GM12878 (cell line): ENCODE measurements around the gene NUP155. TPM values are rescaled to one million over a fixed set of nuclear protein-coding genes. Genes with fewer than 3 reads are reported as not detected.

Experiments
- ATAC-seq: fragments of 200-7000 bp; cut with Tn5 transposase; 3 replicates; pipeline ENCODE4 v1.9.1; 2020; ENCODE audit warnings: mild to moderate bottlenecking, moderate library complexity
- BruUV-seq: library from RNA; stranded (reverse); fragments of 400-500 nt; replicated peaks from 2 replicates; lab custom pipeline; 2021; lab: Mats Ljungman, UMichigan
- CTCF ChIA-PET: fragments of 300-600 bp; sonication (Branson Sonifier 250); formaldehyde crosslinking; extraction: SDS; loops from one replicate; lab custom pipeline; 2021; ENCODE audit warnings: inconsistent platforms; lab: Yijun Ruan, JAX
- POLR2A ChIA-PET: fragments of 350-600 bp; formaldehyde crosslinking; extraction: SDS; loops from one replicate; lab custom pipeline; 2021; ENCODE audit warnings: inconsistent platforms; lab: Charles Lee
- RAD21 ChIA-PET: fragments of 300-600 bp; sonication (Branson Sonifier 250); formaldehyde crosslinking; loops from one replicate; lab custom pipeline; 2023; ENCODE audit warnings: antibody characterized with exemption; ENCODE audit not compliant: unreplicated experiment; lab: Charles Lee
- SMC1A ChIA-PET: fragments of 300-600 bp; sonication (Branson Sonifier 250); formaldehyde crosslinking; loops from one replicate; lab custom pipeline; 2023; ENCODE audit not compliant: unreplicated experiment, uncharacterized antibody; lab: Charles Lee
- DNase-seq: peaks from one replicate; pipeline ENCODE4 v3.0.0-alpha.2; 2011; ENCODE audit warnings: low read depth, low spot score
- FAIRE-seq: peaks from 3 replicates; lab custom pipeline; 2011; peaks lifted over from hg19 to GRCh38; lab: Jason Lieb, UNC
- H2AFZ ChIP-seq: 2 replicates; pipeline ENCODE4 v1.6.0; 2011; ENCODE audit warnings: low read depth, low read length, control low read depth; ENCODE audit not compliant: control insufficient read depth
- H3K27ac ChIP-seq: 2 replicates; pipeline ENCODE4 v1.5.1; 2011; ENCODE audit warnings: control low read depth; ENCODE audit not compliant: control insufficient read depth, insufficient read depth
- H3K27me3 ChIP-seq, 2 experiments: replicated peaks in 1 of 2; 2 replicates each; pipeline versions ENCODE4 v1.6.0 to v1.6.1; 2011; ENCODE audit warnings: low read length in 1 of 2; ENCODE audit not compliant: control insufficient read depth in 2 of 2, insufficient read depth in 2 of 2
- H3K36me3 ChIP-seq, 2 experiments: 2 replicates each; pipeline ENCODE4 v1.5.1; 2011; ENCODE audit warnings: low read length in 1 of 2; ENCODE audit not compliant: control insufficient read depth in 2 of 2, insufficient read depth in 2 of 2
- H3K4me1 ChIP-seq: 2 replicates; pipeline ENCODE4 v1.6.1; 2011; ENCODE audit warnings: mild to moderate bottlenecking, low read length, moderate library complexity, mixed read lengths; ENCODE audit not compliant: control insufficient read depth, insufficient read depth
- H3K4me2 ChIP-seq: 2 replicates; pipeline ENCODE4 v1.6.0; 2011; ENCODE audit warnings: control low read depth; ENCODE audit not compliant: control insufficient read depth, insufficient read depth
- H3K4me3 ChIP-seq: fragments of 200-600 bp; sonication (generic); 2 replicates; pipeline ENCODE4 v1.5.1; 2016
- H3K79me2 ChIP-seq: 2 replicates; pipeline ENCODE4 v1.6.0; 2011; ENCODE audit warnings: low read length; ENCODE audit not compliant: control insufficient read depth, insufficient read depth
- H3K9ac ChIP-seq: 2 replicates; pipeline ENCODE4 v1.8.0; 2011; ENCODE audit warnings: low read length, control low read depth, mixed read lengths; ENCODE audit not compliant: control insufficient read depth, insufficient read depth
- H3K9me3 ChIP-seq: replicated peaks from 3 replicates; pipeline ENCODE4 v1.5.1; 2011; ENCODE audit warnings: mild to moderate bottlenecking, low read length; ENCODE audit not compliant: control insufficient read depth, insufficient read depth
- H4K20me1 ChIP-seq: 2 replicates; pipeline ENCODE4 v1.6.0; 2011; ENCODE audit not compliant: control insufficient read depth, insufficient read depth
- EED ChIP-seq: sonication (generic); IDR thresholded peaks from 2 replicates; pipeline ENCODE4 v1.6.1; 2016; ENCODE audit warnings: antibody characterized with exemption, low read depth
- IRF4 ChIP-seq: IDR thresholded peaks from 2 replicates; pipeline ENCODE4 v1.6.1; 2011; ENCODE audit warnings: low read depth, low read length
- MYB ChIP-seq: fragments of 150-350 bp; IDR thresholded peaks from 2 replicates; pipeline ENCODE4 v1.6.1; 2014; ENCODE audit warnings: mild to moderate bottlenecking, low read depth, low read length, borderline replicate concordance
- NBN ChIP-seq: fragments of 450-650 bp; IDR thresholded peaks from 2 replicates; pipeline ENCODE4 v1.6.1; 2016
- NFIC ChIP-seq: IDR thresholded peaks from 2 replicates; pipeline ENCODE4 v1.6.1; 2012; ENCODE audit warnings: low read depth, mild to moderate bottlenecking, inconsistent platforms, low read length, moderate library complexity
- POLR2A ChIP-seq: IDR thresholded peaks from 2 replicates; pipeline ENCODE4 v1.6.1; 2011; ENCODE audit warnings: low read depth, mild to moderate bottlenecking, low read length
- RAD21 ChIP-seq: IDR thresholded peaks from 2 replicates; pipeline ENCODE4 v1.6.1; 2011; ENCODE audit warnings: mild to moderate bottlenecking, low read depth, low read length, moderate library complexity; ENCODE audit not compliant: insufficient read depth
- YBX1 ChIP-seq: fragments of 450-650 bp; IDR thresholded peaks from 2 replicates; pipeline ENCODE4 v1.6.1; 2016; ENCODE audit warnings: antibody characterized with exemption
- ZNF274 ChIP-seq: IDR thresholded peaks from one replicate; pipeline ENCODE4 v1.8.0; 2011; ENCODE audit not compliant: insufficient read length, insufficient read depth
- WGBS: methylation state at CpG from one replicate; pipeline ENCODE4 v1.1.6; 2016; ENCODE audit warnings: low lambda C conversion rate; ENCODE audit not compliant: insufficient replicate concordance, insufficient coverage; ENCODE audit errors: missing lambda C conversion rate; 5-methylcytosine and 5-hydroxymethylcytosine counted together
- in situ Hi-C: fragments of 300-500 bp; cut with MboI; formaldehyde crosslinking; loops from 9 replicates; pipeline ENCODE4 v1.14.3; 2018; ENCODE audit warnings: mixed read lengths
- intact Hi-C: fragments of 100-400 bp; cut with micrococcal nuclease; formaldehyde crosslinking; loops from one replicate; pipeline ENCODE4 v1.14.2; 2022; ENCODE audit not compliant: unreplicated experiment
- polyA plus RNA-seq, 11 experiments: library from polyadenylated mRNA; depleted of rRNA in 4 of 11; unstranded in 6 of 11; stranded (reverse) in 5 of 11; fragments of >200 nt; fragmentation: Nextera tagmentation in 4 of 11; fragmentation: Illumina TruSeq in 1 of 11; extraction: Ambion mirVana in 4 of 11; extraction: Trizol in 1 of 11; gene quantifications; 1 replicate in 1 of 11; 2 replicates in 10 of 11; pipeline versions ENCODE4 v1.2.1 to v1.2.3, GENCODE V29; 2011 to 2016; ENCODE audit warnings: inconsistent platforms in 2 of 11, missing spikeins in 2 of 11, low read depth in 1 of 11
- total RNA-seq, 4 experiments: library from RNA; depleted of rRNA in 3 of 4; stranded (reverse); fragments of >200 nt in 3 of 4; fragmentation: Illumina TruSeq in 1 of 4; extraction: Trizol in 1 of 4; gene quantifications; 2 replicates each; pipeline versions ENCODE4 v1.2.1 to v1.2.3, GENCODE V29; 2013 to 2021
- TF ChIP-seq, protein P1 (sequence below): IDR thresholded peaks from 2 replicates; pipeline ENCODE4 v1.6.1; 2011; ENCODE audit warnings: mild to moderate bottlenecking, low read depth, low read length, moderate library complexity; ENCODE audit not compliant: insufficient replicate concordance
- TF ChIP-seq, protein P2 (sequence below): fragments of 150-350 bp; IDR thresholded peaks from 2 replicates; pipeline ENCODE4 v1.6.1; 2016; ENCODE audit warnings: low read depth, low read length
- TF ChIP-seq, protein P3 (sequence below): fragments of 450-650 bp; IDR thresholded peaks from 2 replicates; pipeline ENCODE4 v1.6.1; 2014; ENCODE audit warnings: mild to moderate bottlenecking

Gene NUP155
- total and polyA plus RNA-seq, 10 of the 15 experiments (the other 5 are each of a cell fraction or from before 2014, with no cell fraction given): 15.9 to 58.6 (median 37.1) TPM

DNA sequence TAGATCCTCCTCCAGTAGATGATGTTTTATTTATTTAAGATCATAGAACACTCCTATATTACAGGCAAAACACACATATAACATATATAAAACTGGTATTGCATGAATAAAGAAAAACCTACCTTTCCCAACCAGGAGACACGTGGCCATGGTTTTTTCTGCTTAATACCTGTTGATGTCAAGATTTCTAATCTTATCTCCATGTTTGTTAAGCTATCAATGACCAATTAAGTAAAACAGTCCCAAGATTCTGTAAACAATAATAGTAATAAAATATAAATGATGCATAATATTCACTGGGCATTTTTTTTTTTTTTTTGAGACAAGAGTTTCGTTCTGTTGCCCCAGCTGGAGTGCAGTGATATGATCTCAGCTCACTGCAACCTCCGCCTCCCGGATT lies 123.4 kb downstream of the NUP155 start:
- Histone ChIP-seq H3K36me3 (no peaks in the 10 kb centered on the region), H3K27ac (no peak overlapping the region), H3K79me2 (no peaks in the 10 kb centered on the region), H3K27me3 (no peaks in the 10 kb centered on the region), H3K4me3 (no peak overlapping the region), H3K9me3 (no peaks in the 10 kb centered on the region), H3K9ac (no peak overlapping the region), H4K20me1 (no peaks in the 10 kb centered on the region), H3K4me2 (no peak overlapping the region; the same call in 1 of the 2 replicates), H2AFZ (no peak overlapping the region), H3K4me1 (0 out of 2 replicates have a peak, but pooled peaks cover 3% of the 10 kb centered on the region)
- ChIA-PET RAD21 (interaction anchor here (0.6 to 0.7 kb wide), 2 partner anchors 9 to 132 kb away, joined by 3 to 4 read pairs; no protein-coding TSS in a partner anchor), CTCF (interaction anchor here (0.6 kb wide), 1 partner anchor 88 kb away, joined by 3 read pairs; no protein-coding TSS in a partner anchor), SMC1A (interaction anchor here (0.6 to 1.3 kb wide), 2 partner anchors 25 to 212 kb away, joined by 3 read pairs; no protein-coding TSS in a partner anchor), POLR2A (interaction anchor here (0.7 to 1.3 kb wide), 3 partner anchors 53 to 188 kb away, joined by 4 to 5 read pairs (median 4); partner anchors contain the start of gene NUP155)
- no peak for DNase-seq
- intact Hi-C loops (no loop called here), in situ Hi-C loops (no loop called here)
- BruUV-seq: no TSS peak
- TF ChIP-seq IRF4 (no peak), NFIC (no peak)
- FAIRE-seq: no peak
- WGBS: 94% methylated on average over 4 of the region's 4 CpGs
- ATAC-seq: no peak

DNA sequence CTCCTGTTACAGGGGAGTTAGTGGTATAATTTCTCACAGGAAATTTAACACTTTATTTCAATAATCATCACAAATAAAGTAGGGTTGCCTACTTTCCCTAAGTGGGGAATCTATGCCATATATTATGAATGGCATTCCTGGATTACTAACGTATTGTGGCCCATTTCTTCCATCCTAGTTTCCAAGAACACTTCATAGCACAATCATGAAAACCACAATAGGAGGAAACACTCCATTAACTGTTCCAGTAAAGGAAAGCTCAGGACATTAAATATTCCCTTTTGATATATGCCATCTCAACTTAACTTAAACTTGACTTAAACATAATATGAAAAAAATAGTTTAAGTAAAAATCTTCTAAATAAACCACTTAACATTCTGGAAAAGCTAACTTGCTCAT lies 123.9 kb downstream of the NUP155 start:
- no peak overlapping the region for H3K4me2 ChIP-seq
- ChIA-PET RAD21 (interaction anchor here (0.6 to 0.7 kb wide), 2 partner anchors 9 to 133 kb away, joined by 3 to 4 read pairs; no protein-coding TSS in a partner anchor), SMC1A (interaction anchor here (0.6 to 1.5 kb wide), 2 partner anchors 43 to 212 kb away, joined by 3 read pairs; no protein-coding TSS in a partner anchor), POLR2A (interaction anchor here (0.7 kb wide), 2 partner anchors 52 to 188 kb away, joined by 4 read pairs; no protein-coding TSS in a partner anchor), CTCF (interaction anchor here (0.6 kb wide), 1 partner anchor 87 kb away, joined by 3 read pairs; no protein-coding TSS in a partner anchor)
- no peaks in the 10 kb centered on the region for H3K79me2 ChIP-seq
- no peaks in the 10 kb centered on the region for H3K9me3 ChIP-seq
- H3K4me1 ChIP-seq: 0 out of 2 replicates have a peak, but pooled peaks cover 3% of the 10 kb centered on the region
- DNase-seq (no peak), FAIRE-seq (no peak), ATAC-seq (no peak)
- H3K27me3 ChIP-seq: no peaks in the 10 kb centered on the region
- BruUV-seq: TSS peak; percentile 58
- no peak overlapping the region for H3K9ac ChIP-seq
- intact Hi-C loops: no loop called here
- in situ Hi-C loops: no loop called here
- 83% methylated on average over 1 of the region's 1 CpG for WGBS
- H3K4me3 ChIP-seq: no peak overlapping the region
- no peaks in the 10 kb centered on the region for H3K36me3 ChIP-seq
- no peak overlapping the region for H2AFZ ChIP-seq
- no peak overlapping the region for H3K27ac ChIP-seq
- no peaks in the 10 kb centered on the region for H4K20me1 ChIP-seq
- TF ChIP-seq NBN (no peak), EED (no peak), ZNF274 (no peak), RAD21 (no peak), POLR2A (no peak), MYB (no peak), YBX1 (no peak)
- TF ChIP-seq, protein P1, sequence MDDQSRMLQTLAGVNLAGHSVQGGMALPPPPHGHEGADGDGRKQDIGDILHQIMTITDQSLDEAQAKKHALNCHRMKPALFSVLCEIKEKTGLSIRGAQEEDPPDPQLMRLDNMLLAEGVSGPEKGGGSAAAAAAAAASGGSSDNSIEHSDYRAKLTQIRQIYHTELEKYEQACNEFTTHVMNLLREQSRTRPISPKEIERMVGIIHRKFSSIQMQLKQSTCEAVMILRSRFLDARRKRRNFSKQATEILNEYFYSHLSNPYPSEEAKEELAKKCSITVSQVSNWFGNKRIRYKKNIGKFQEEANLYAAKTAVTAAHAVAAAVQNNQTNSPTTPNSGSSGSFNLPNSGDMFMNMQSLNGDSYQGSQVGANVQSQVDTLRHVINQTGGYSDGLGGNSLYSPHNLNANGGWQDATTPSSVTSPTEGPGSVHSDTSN: no peak
- TF ChIP-seq, protein P2, sequence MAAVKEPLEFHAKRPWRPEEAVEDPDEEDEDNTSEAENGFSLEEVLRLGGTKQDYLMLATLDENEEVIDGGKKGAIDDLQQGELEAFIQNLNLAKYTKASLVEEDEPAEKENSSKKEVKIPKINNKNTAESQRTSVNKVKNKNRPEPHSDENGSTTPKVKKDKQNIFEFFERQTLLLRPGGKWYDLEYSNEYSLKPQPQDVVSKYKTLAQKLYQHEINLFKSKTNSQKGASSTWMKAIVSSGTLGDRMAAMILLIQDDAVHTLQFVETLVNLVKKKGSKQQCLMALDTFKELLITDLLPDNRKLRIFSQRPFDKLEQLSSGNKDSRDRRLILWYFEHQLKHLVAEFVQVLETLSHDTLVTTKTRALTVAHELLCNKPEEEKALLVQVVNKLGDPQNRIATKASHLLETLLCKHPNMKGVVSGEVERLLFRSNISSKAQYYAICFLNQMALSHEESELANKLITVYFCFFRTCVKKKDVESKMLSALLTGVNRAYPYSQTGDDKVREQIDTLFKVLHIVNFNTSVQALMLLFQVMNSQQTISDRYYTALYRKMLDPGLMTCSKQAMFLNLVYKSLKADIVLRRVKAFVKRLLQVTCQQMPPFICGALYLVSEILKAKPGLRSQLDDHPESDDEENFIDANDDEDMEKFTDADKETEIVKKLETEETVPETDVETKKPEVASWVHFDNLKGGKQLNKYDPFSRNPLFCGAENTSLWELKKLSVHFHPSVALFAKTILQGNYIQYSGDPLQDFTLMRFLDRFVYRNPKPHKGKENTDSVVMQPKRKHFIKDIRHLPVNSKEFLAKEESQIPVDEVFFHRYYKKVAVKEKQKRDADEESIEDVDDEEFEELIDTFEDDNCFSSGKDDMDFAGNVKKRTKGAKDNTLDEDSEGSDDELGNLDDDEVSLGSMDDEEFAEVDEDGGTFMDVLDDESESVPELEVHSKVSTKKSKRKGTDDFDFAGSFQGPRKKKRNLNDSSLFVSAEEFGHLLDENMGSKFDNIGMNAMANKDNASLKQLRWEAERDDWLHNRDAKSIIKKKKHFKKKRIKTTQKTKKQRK: no peak
- TF ChIP-seq, protein P3, sequence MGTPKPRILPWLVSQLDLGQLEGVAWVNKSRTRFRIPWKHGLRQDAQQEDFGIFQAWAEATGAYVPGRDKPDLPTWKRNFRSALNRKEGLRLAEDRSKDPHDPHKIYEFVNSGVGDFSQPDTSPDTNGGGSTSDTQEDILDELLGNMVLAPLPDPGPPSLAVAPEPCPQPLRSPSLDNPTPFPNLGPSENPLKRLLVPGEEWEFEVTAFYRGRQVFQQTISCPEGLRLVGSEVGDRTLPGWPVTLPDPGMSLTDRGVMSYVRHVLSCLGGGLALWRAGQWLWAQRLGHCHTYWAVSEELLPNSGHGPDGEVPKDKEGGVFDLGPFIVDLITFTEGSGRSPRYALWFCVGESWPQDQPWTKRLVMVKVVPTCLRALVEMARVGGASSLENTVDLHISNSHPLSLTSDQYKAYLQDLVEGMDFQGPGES: no peak
